ENCODE data around the gene TBC1D10A.

TBC1D10A gene

DNA sequence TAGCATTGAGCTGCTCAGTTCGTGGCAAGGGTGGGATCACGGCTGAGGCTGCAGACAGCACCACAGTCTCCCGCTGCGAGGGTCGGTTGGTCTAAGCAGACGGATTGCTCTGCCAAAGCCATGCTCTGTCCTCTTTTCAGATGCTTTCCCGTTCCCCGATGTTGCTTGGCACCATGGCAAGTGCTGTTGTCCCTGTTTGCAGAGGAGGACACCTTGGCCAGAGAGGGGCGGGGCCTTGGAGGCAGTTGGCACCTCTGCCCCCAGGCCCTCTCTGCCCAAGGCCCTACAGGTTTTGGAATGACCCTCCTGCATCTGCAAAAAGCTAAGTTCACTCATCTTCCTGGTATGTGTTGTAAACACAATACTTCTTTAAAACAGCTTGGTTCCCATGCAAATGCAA lies 41.7 kb upstream of the TBC1D10A start:
- H2AFZ ChIP-seq (ENCODE audit: insufficient read depth, low read length, poor library complexity) = no peak overlapping the region
- H3K79me1 ChIP-seq (ENCODE audit: low read length) = no peaks in the 10 kb centered on the region
- no peak overlapping the region for H3K4me3 ChIP-seq (ENCODE audit: low read depth, low read length)
- no peak overlapping the region for H3K23ac ChIP-seq (ENCODE audit: low read length)
- DNase-seq = no peak
- no peak overlapping the region for H4K12ac ChIP-seq (ENCODE audit: low read depth, low read length)
- H2AK5ac ChIP-seq (ENCODE audit: low read length) = no peak overlapping the region
- H3K4me2 ChIP-seq (ENCODE audit: low read length) = no peak overlapping the region
- no CpG with 5 or more reads among the region's 9 CpGs for WGBS (ENCODE audit: extremely low coverage, insufficient coverage, insufficient read length)
- no peak overlapping the region for H3K9ac ChIP-seq (ENCODE audit: low read length)
- no peak overlapping the region for H2BK12ac ChIP-seq (ENCODE audit: low read length)
- H4K8ac ChIP-seq (ENCODE audit: low read depth, low read length) = no peak overlapping the region
- no peaks in the 10 kb centered on the region for H3K27me3 ChIP-seq (ENCODE audit: insufficient read depth, low read length)
- H3K14ac ChIP-seq (ENCODE audit: low read length) = no peak overlapping the region
- H3K79me2 ChIP-seq (ENCODE audit: control insufficient read depth, insufficient read depth, low read length, poor library complexity) = no peaks in the 10 kb centered on the region
- no peak overlapping the region for H3K27ac ChIP-seq (ENCODE audit: low read depth, low read length)
- no peak overlapping the region for H2BK5ac ChIP-seq (ENCODE audit: low read depth, low read length, poor library complexity)
- no peak overlapping the region for H2BK120ac ChIP-seq (ENCODE audit: insufficient read depth, low read length, poor library complexity)
- no peak overlapping the region for H4K91ac ChIP-seq (ENCODE audit: low read depth, low read length)
- peaks cover 5 to 7% of the 10 kb centered on the region in 2 experiments for H3K36me3 ChIP-seq (ENCODE audit: control insufficient read depth in 1 of 2, insufficient read depth in 2 of 2, low read length in 2 of 2)
- no peaks in the 10 kb centered on the region for H3K9me3 ChIP-seq (ENCODE audit: insufficient read depth, low read depth, low read length)
- H3K18ac ChIP-seq (ENCODE audit: low read length) = no peak overlapping the region
- H3K4me1 ChIP-seq (ENCODE audit: control insufficient read depth in 1 of 2, insufficient read depth in 2 of 2, low read length in 2 of 2) = peaks cover 3 to 6% of the 10 kb centered on the region in 2 experiments
- H3K4ac ChIP-seq (ENCODE audit: low read depth, low read length) = no peak overlapping the region

DNA sequence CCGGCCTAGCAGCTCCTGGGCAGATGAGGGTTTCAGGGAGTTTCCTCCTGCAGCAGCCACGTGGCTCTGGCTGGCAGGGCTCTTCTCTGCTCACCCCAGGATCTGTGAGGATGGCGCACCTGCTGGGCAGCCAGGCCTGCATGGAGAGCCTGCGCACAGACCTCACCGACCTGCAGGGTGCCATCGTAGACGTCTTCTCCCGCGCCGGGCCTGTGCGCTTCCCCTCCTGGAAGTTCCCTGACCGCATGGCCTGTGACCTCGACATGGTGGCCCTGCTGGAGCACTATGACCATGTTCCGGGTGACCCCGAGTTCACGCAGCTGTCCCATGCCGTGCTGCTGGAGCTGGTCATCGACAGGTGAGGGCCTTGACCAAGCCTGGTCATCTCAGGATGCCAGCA lies 39.1 kb upstream of the TBC1D10A start:
- H3K23ac ChIP-seq (ENCODE audit: low read length) = no peak overlapping the region
- H3K14ac ChIP-seq (ENCODE audit: low read length) = no peak overlapping the region
- H2AK5ac ChIP-seq (ENCODE audit: low read length) = no peak overlapping the region
- H3K79me1 ChIP-seq (ENCODE audit: low read length) = no peaks in the 10 kb centered on the region
- no peaks in the 10 kb centered on the region for H3K27me3 ChIP-seq (ENCODE audit: insufficient read depth, low read length)
- no peak overlapping the region for H3K9ac ChIP-seq (ENCODE audit: low read length)
- H3K9me3 ChIP-seq (ENCODE audit: insufficient read depth, low read depth, low read length) = no peaks in the 10 kb centered on the region
- no peak overlapping the region for H2BK120ac ChIP-seq (ENCODE audit: insufficient read depth, low read length, poor library complexity)
- H3K18ac ChIP-seq (ENCODE audit: low read length) = no peak overlapping the region
- no peak overlapping the region for H4K91ac ChIP-seq (ENCODE audit: low read depth, low read length)
- H3K27ac ChIP-seq (ENCODE audit: low read depth, low read length) = no peak overlapping the region
- no peaks in the 10 kb centered on the region for H3K79me2 ChIP-seq (ENCODE audit: control insufficient read depth, insufficient read depth, low read length, poor library complexity)
- DNase-seq = no peak
- no peak overlapping the region for H3K4me3 ChIP-seq (ENCODE audit: low read depth, low read length)
- no peak overlapping the region for H4K12ac ChIP-seq (ENCODE audit: low read depth, low read length)
- peaks cover 5 to 7% of the 10 kb centered on the region in 2 experiments for H3K36me3 ChIP-seq (ENCODE audit: control insufficient read depth in 1 of 2, insufficient read depth in 2 of 2, low read length in 2 of 2)
- H3K4me1 ChIP-seq (ENCODE audit: control insufficient read depth in 1 of 2, insufficient read depth in 2 of 2, low read length in 2 of 2) = peaks cover 3 to 6% of the 10 kb centered on the region in 2 experiments
- H2AFZ ChIP-seq (ENCODE audit: insufficient read depth, low read length, poor library complexity) = no peak overlapping the region
- H2BK12ac ChIP-seq (ENCODE audit: low read length) = no peak overlapping the region
- H3K4ac ChIP-seq (ENCODE audit: low read depth, low read length) = no peak overlapping the region
- no peak overlapping the region for H4K8ac ChIP-seq (ENCODE audit: low read depth, low read length)
- no peak overlapping the region for H3K4me2 ChIP-seq (ENCODE audit: low read length)
- WGBS (ENCODE audit: extremely low coverage, insufficient coverage, insufficient read length) = no CpG with 5 or more reads among the region's 18 CpGs
- H2BK5ac ChIP-seq (ENCODE audit: low read depth, low read length, poor library complexity) = no peak overlapping the region

DNA sequence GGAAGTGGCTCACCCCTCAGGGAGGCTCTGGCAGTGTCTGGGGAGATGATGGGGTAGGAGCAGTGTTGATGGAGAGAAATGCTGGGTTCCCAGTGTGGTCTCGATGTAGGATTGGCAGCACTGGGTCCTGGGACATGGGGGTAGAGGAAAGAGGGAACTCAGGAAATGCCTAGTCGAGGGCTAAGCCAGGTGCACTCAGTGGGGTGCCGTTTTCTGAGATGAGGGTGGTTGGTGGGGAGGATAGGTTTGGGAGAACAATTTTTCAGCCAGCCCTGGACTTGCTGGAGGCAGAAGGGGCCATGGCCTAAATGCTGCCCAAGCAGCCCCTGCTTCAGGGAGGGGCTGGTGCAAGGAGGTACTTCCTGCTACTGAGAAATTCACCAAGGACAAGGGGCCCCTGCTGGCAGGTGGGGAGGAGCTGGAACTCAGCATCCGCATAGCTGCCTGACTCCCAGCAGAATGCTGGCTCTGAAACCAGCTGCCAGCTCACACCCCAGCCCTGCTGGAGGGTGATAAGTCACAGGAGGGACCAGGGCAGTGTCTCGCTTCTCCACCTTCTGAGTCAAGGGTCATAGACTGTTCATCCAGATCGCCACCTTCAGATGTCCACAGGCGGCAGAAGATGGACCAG lies 36.0 kb upstream of the TBC1D10A start:
- Histone ChIP-seq H2AFZ (ENCODE audit: insufficient read depth, low read length, poor library complexity) (no peak overlapping the region), H3K79me2 (ENCODE audit: control insufficient read depth, insufficient read depth, low read length, poor library complexity) (no peaks in the 10 kb centered on the region), H4K12ac (ENCODE audit: low read depth, low read length) (no peak overlapping the region), H3K4me1 (ENCODE audit: control insufficient read depth in 1 of 2, insufficient read depth in 2 of 2, low read length in 2 of 2) (no peaks in the 10 kb centered on the region), H4K8ac (ENCODE audit: low read depth, low read length) (no peak overlapping the region), H3K18ac (ENCODE audit: low read length) (no peak overlapping the region), H3K9ac (ENCODE audit: low read length) (no peak overlapping the region), H2BK5ac (ENCODE audit: low read depth, low read length, poor library complexity) (no peak overlapping the region), H2BK12ac (ENCODE audit: low read length) (no peak overlapping the region), H2BK120ac (ENCODE audit: insufficient read depth, low read length, poor library complexity) (no peak overlapping the region), H2AK5ac (ENCODE audit: low read length) (no peak overlapping the region), H3K4ac (ENCODE audit: low read depth, low read length) (no peak overlapping the region), H3K9me3 (ENCODE audit: insufficient read depth, low read depth, low read length) (no peaks in the 10 kb centered on the region), H3K36me3 (ENCODE audit: control insufficient read depth in 1 of 2, insufficient read depth in 2 of 2, low read length in 2 of 2) (peaks cover 5 to 7% of the 10 kb centered on the region in 2 experiments), H3K27ac (ENCODE audit: low read depth, low read length) (no peak overlapping the region), H3K23ac (ENCODE audit: low read length) (no peak overlapping the region), H3K14ac (ENCODE audit: low read length) (no peak overlapping the region), H3K27me3 (ENCODE audit: insufficient read depth, low read length) (no peaks in the 10 kb centered on the region), H3K4me3 (ENCODE audit: low read depth, low read length) (no peak overlapping the region), H3K79me1 (ENCODE audit: low read length) (no peaks in the 10 kb centered on the region), H3K4me2 (ENCODE audit: low read length) (no peak overlapping the region), H4K91ac (ENCODE audit: low read depth, low read length) (no peak overlapping the region)
- DNase-seq = peak; percentile 27 to 37
- no CpG with 5 or more reads among the region's 7 CpGs for WGBS (ENCODE audit: extremely low coverage, insufficient coverage, insufficient read length)

DNA sequence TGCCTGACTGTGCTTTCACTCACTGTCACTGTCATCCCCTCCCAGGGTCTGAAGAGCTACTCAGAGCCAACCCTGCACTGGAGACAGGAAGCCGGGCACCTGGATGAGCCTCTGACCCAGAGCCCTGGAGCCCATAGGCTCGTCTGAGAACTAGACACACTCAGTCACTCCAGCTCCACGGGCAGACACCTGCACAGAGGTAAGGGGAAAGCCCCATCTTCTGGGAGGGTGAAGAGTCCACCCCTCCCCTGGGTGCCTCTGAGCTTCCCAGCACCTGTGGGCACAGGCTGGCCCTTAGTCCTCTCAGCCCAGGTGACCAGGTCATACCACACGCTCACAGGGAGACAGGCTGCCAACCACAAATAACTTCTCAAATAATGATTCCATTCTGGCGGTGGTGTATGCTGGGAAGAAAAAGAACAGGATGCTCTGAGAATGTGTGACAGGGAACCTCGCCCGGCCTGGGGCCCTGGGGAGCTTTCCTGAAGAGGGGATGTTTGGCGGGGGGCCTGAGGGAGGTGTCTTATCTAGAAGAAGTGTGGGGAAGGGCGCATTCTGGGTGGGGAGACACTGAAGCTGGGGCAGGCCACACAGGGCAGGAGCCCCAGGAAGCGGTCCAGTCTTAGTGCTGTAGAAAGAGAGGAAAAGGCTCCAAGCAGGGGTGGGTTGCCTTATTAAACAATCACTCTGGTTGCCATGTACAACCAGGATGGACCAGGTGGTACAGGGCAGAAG lies 35.3 kb upstream of the TBC1D10A start:
- H4K12ac ChIP-seq (ENCODE audit: low read depth, low read length) = no peak overlapping the region
- no peak overlapping the region for H2AFZ ChIP-seq (ENCODE audit: insufficient read depth, low read length, poor library complexity)
- H4K8ac ChIP-seq (ENCODE audit: low read depth, low read length) = no peak overlapping the region
- H3K27ac ChIP-seq (ENCODE audit: low read depth, low read length) = no peak overlapping the region
- no peak overlapping the region for H2BK120ac ChIP-seq (ENCODE audit: insufficient read depth, low read length, poor library complexity)
- no peak overlapping the region for H2AK5ac ChIP-seq (ENCODE audit: low read length)
- no peaks in the 10 kb centered on the region for H3K9me3 ChIP-seq (ENCODE audit: insufficient read depth, low read depth, low read length)
- no peak overlapping the region for H3K18ac ChIP-seq (ENCODE audit: low read length)
- H3K4ac ChIP-seq (ENCODE audit: low read depth, low read length) = no peak overlapping the region
- no peaks in the 10 kb centered on the region for H3K27me3 ChIP-seq (ENCODE audit: insufficient read depth, low read length)
- no peak for DNase-seq
- no CpG with 5 or more reads among the region's 10 CpGs for WGBS (ENCODE audit: extremely low coverage, insufficient coverage, insufficient read length)
- H4K91ac ChIP-seq (ENCODE audit: low read depth, low read length) = no peak overlapping the region
- H2BK12ac ChIP-seq (ENCODE audit: low read length) = no peak overlapping the region
- H3K79me1 ChIP-seq (ENCODE audit: low read length) = peaks cover 1% of the 10 kb centered on the region
- H3K4me1 ChIP-seq (ENCODE audit: control insufficient read depth in 1 of 2, insufficient read depth in 2 of 2, low read length in 2 of 2) = no peaks in the 10 kb centered on the region
- no peaks in the 10 kb centered on the region for H3K79me2 ChIP-seq (ENCODE audit: control insufficient read depth, insufficient read depth, low read length, poor library complexity)
- H3K4me2 ChIP-seq (ENCODE audit: low read length) = no peak overlapping the region
- H3K36me3 ChIP-seq (ENCODE audit: control insufficient read depth in 1 of 2, insufficient read depth in 2 of 2, low read length in 2 of 2) = peaks cover 5 to 7% of the 10 kb centered on the region in 2 experiments
- H3K4me3 ChIP-seq (ENCODE audit: low read depth, low read length) = no peak overlapping the region
- H3K23ac ChIP-seq (ENCODE audit: low read length) = no peak overlapping the region
- H2BK5ac ChIP-seq (ENCODE audit: low read depth, low read length, poor library complexity) = no peak overlapping the region
- H3K9ac ChIP-seq (ENCODE audit: low read length) = no peak overlapping the region
- H3K14ac ChIP-seq (ENCODE audit: low read length) = no peak overlapping the region

Data from trophoblast cell (in vitro differentiated cells and primary cell).